HEK293 (cell line): ENCODE results near the gene SBF2.
A peak's percentile ranks its signal among the peaks of the same experiment; 100 is the strongest.

Source experiments
- CTCF ChIA-PET: fragments of 350-600 bp; formaldehyde crosslinking; extraction: SDS; loops from one replicate; lab custom pipeline; 2021; ENCODE audit warnings: antibody characterized with exemption; lab: Yijun Ruan, JAX
- POLR2A ChIA-PET: fragments of 300-600 bp; formaldehyde crosslinking; extraction: SDS; loops from one replicate; lab custom pipeline; 2020; ENCODE audit warnings: antibody characterized with exemption, inconsistent platforms; lab: Yijun Ruan, JAX
- H3K27ac ChIP-seq: fragments of 200-500 bp; sonication (Bioruptor generic); 2 replicates; pipeline ENCODE4 v1.5.1; 2014; ENCODE audit warnings: low read depth, low read length, control low read depth, inconsistent platforms; ENCODE audit errors: extremely low read depth
- H3K36me3 ChIP-seq, 2 experiments: fragments of 200-500 bp in 1 of 2; sonication (Bioruptor generic) in 1 of 2; 1 replicate in 1 of 2; 2 replicates in 1 of 2; pipeline ENCODE4 v1.5.1; 2014 to 2017; ENCODE audit warnings: inconsistent platforms in 2 of 2, low read length in 2 of 2; ENCODE audit not compliant: control insufficient read depth in 2 of 2, insufficient read depth in 1 of 2
- H3K4me1 ChIP-seq: fragments of 200-500 bp; sonication (Bioruptor generic); 2 replicates; pipeline ENCODE4 v1.5.1; 2014; ENCODE audit warnings: mild to moderate bottlenecking, low read length, inconsistent platforms; ENCODE audit not compliant: control insufficient read depth, insufficient read depth
- H3K4me3 ChIP-seq: 2 replicates; pipeline ENCODE4 v1.5.1; 2011; ENCODE audit warnings: low read depth, mild to moderate bottlenecking, control low read depth, low read length, moderate library complexity
- H3K9me3 ChIP-seq: fragments of 200-500 bp; sonication (Bioruptor generic); 2 replicates; pipeline ENCODE4 v1.5.1; 2014; ENCODE audit warnings: low read depth, low read length, inconsistent platforms; ENCODE audit not compliant: control insufficient read depth, insufficient read depth
- ELK4 ChIP-seq: IDR thresholded peaks from 2 replicates; pipeline ENCODE4 v1.6.1; 2011; ENCODE audit warnings: mild to moderate bottlenecking, low read depth, low read length, borderline replicate concordance
- GLIS1 ChIP-seq: fragments of 450-650 bp; formaldehyde crosslinking; IDR thresholded peaks from 2 replicates; pipeline ENCODE4 v1.5.1; 2016; ENCODE audit warnings: missing biosample characterization, missing genetic modification characterization
- GLIS2 ChIP-seq: fragments of 450-650 bp; formaldehyde crosslinking; IDR thresholded peaks from 2 replicates; pipeline ENCODE4 v1.5.1; 2016; ENCODE audit warnings: missing biosample characterization, missing genetic modification characterization
- HOXD13 ChIP-seq: sonication (generic); formaldehyde crosslinking; IDR thresholded peaks from 2 replicates; pipeline ENCODE4 v1.8.0; 2022; ENCODE audit warnings: missing genetic modification reagents, borderline replicate concordance
- KLF8 ChIP-seq: fragments of 450-650 bp; formaldehyde crosslinking; IDR thresholded peaks from 2 replicates; pipeline ENCODE4 v1.5.1; 2016; ENCODE audit warnings: missing biosample characterization, missing genetic modification characterization
- SETDB1 ChIP-seq: IDR thresholded peaks from one replicate; pipeline ENCODE4 v1.6.1; 2017; ENCODE audit warnings: mild to moderate bottlenecking, low read length, moderate library complexity, mixed read lengths; ENCODE audit not compliant: insufficient read length
- ZFHX2 ChIP-seq: fragments of 450-650 bp; formaldehyde crosslinking; conservative IDR thresholded peaks from 2 replicates; pipeline ENCODE4 v1.5.1; 2016; ENCODE audit warnings: missing biosample characterization, missing genetic modification characterization
- ZIC2 ChIP-seq: fragments of 450-650 bp; formaldehyde crosslinking; IDR thresholded peaks from 2 replicates; pipeline ENCODE4 v1.5.1; 2016; ENCODE audit warnings: missing biosample characterization, missing genetic modification characterization
- ZNF175 ChIP-seq: fragments of 450-650 bp; formaldehyde crosslinking; IDR thresholded peaks from 2 replicates; pipeline ENCODE4 v1.5.1; 2016; ENCODE audit warnings: missing biosample characterization, missing genetic modification characterization
- ZNF2 ChIP-seq: fragments of 450-650 bp; formaldehyde crosslinking; IDR thresholded peaks from 2 replicates; pipeline ENCODE4 v1.5.1; 2016; ENCODE audit warnings: missing biosample characterization, missing genetic modification characterization
- ZNF302 ChIP-seq: fragments of 450-650 bp; formaldehyde crosslinking; IDR thresholded peaks from 2 replicates; pipeline ENCODE4 v1.5.1; 2016; ENCODE audit warnings: missing biosample characterization, missing genetic modification characterization, low read depth
- ZNF341 ChIP-seq: fragments of 450-650 bp; formaldehyde crosslinking; IDR thresholded peaks from 2 replicates; pipeline ENCODE4; 2016; ENCODE audit warnings: low read depth, missing biosample characterization, missing genetic modification characterization
- ZNF354C ChIP-seq: fragments of 450-650 bp; formaldehyde crosslinking; IDR thresholded peaks from 2 replicates; pipeline ENCODE4 v1.5.1; 2016; ENCODE audit warnings: missing biosample characterization, missing genetic modification characterization, low read depth, borderline replicate concordance
- ZNF423 ChIP-seq: fragments of 450-650 bp; formaldehyde crosslinking; IDR thresholded peaks from 2 replicates; pipeline ENCODE4 v1.5.1; 2016; ENCODE audit warnings: missing biosample characterization, missing genetic modification characterization
- ZNF510 ChIP-seq: fragments of 450-650 bp; formaldehyde crosslinking; IDR thresholded peaks from 2 replicates; pipeline ENCODE4 v1.5.1; 2018; ENCODE audit warnings: mild to moderate bottlenecking, missing genetic modification characterization, missing biosample characterization; ENCODE audit not compliant: insufficient replicate concordance
- ZNF514 ChIP-seq: fragments of 450-650 bp; formaldehyde crosslinking; IDR thresholded peaks from 2 replicates; pipeline ENCODE4 v1.5.1; 2016; ENCODE audit warnings: missing biosample characterization, missing genetic modification characterization
- ZNF561 ChIP-seq: fragments of 450-650 bp; IDR thresholded peaks from 2 replicates; pipeline ENCODE4 v1.5.1; 2018; ENCODE audit warnings: missing biosample characterization, missing genetic modification characterization, borderline replicate concordance
- ZNF600 ChIP-seq: fragments of 450-650 bp; formaldehyde crosslinking; IDR thresholded peaks from 2 replicates; pipeline ENCODE4 v1.5.1; 2016; ENCODE audit warnings: missing biosample characterization, missing genetic modification characterization
- ZNF654 ChIP-seq: fragments of 450-650 bp; formaldehyde crosslinking; IDR thresholded peaks from 2 replicates; pipeline ENCODE4 v1.5.1; 2016; ENCODE audit warnings: low read depth, missing biosample characterization, missing genetic modification characterization
- ZNF747 ChIP-seq: fragments of 450-650 bp; formaldehyde crosslinking; IDR thresholded peaks from 2 replicates; pipeline ENCODE4 v1.5.1; 2016; ENCODE audit warnings: missing biosample characterization, missing genetic modification characterization
- ZNF768 ChIP-seq: fragments of 450-650 bp; formaldehyde crosslinking; IDR thresholded peaks from 2 replicates; pipeline ENCODE4 v1.5.1; 2018; ENCODE audit warnings: missing biosample characterization, mild to moderate bottlenecking, missing genetic modification characterization
- ZSCAN30 ChIP-seq: fragments of 450-650 bp; IDR thresholded peaks from 2 replicates; pipeline ENCODE4 v1.5.1; 2018; ENCODE audit warnings: missing biosample characterization, mild to moderate bottlenecking, missing genetic modification characterization, moderate library complexity
- ZSCAN4 ChIP-seq: fragments of 450-650 bp; formaldehyde crosslinking; IDR thresholded peaks from 2 replicates; pipeline ENCODE4 v1.5.1; 2017; ENCODE audit warnings: missing biosample characterization, missing genetic modification characterization
- ZXDB ChIP-seq: fragments of 450-650 bp; formaldehyde crosslinking; IDR thresholded peaks from 2 replicates; pipeline ENCODE4 v1.5.1; 2016; ENCODE audit warnings: missing biosample characterization, missing genetic modification characterization
- TF ChIP-seq, protein P1 (sequence below): fragments of 450-650 bp; formaldehyde crosslinking; IDR thresholded peaks from 2 replicates; pipeline ENCODE4 v1.5.1; 2016; ENCODE audit warnings: missing biosample characterization, missing genetic modification characterization
- TF ChIP-seq, protein P2 (sequence below): fragments of 450-650 bp; formaldehyde crosslinking; IDR thresholded peaks from 2 replicates; pipeline ENCODE4 v1.5.1; 2016; ENCODE audit warnings: missing biosample characterization, missing genetic modification characterization

SBF2 gene

GRCh38 chr11:9750551-9750950 is 543.5 kb downstream of the SBF2 start (continued):
- TF ChIP-seq, protein P1, sequence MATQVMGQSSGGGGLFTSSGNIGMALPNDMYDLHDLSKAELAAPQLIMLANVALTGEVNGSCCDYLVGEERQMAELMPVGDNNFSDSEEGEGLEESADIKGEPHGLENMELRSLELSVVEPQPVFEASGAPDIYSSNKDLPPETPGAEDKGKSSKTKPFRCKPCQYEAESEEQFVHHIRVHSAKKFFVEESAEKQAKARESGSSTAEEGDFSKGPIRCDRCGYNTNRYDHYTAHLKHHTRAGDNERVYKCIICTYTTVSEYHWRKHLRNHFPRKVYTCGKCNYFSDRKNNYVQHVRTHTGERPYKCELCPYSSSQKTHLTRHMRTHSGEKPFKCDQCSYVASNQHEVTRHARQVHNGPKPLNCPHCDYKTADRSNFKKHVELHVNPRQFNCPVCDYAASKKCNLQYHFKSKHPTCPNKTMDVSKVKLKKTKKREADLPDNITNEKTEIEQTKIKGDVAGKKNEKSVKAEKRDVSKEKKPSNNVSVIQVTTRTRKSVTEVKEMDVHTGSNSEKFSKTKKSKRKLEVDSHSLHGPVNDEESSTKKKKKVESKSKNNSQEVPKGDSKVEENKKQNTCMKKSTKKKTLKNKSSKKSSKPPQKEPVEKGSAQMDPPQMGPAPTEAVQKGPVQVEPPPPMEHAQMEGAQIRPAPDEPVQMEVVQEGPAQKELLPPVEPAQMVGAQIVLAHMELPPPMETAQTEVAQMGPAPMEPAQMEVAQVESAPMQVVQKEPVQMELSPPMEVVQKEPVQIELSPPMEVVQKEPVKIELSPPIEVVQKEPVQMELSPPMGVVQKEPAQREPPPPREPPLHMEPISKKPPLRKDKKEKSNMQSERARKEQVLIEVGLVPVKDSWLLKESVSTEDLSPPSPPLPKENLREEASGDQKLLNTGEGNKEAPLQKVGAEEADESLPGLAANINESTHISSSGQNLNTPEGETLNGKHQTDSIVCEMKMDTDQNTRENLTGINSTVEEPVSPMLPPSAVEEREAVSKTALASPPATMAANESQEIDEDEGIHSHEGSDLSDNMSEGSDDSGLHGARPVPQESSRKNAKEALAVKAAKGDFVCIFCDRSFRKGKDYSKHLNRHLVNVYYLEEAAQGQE (tag by site-specific recombination), result no peak
- TF ChIP-seq KLF8 (tag by site-specific recombination), result no peak
- TF ChIP-seq HOXD13 (CRISPR knock-in tag), result no peak
- TF ChIP-seq ZNF175, result no peak
- no peak for TF ChIP-seq ZNF510 (tag by site-specific recombination)
- TF ChIP-seq SETDB1, result no peak
- TF ChIP-seq ELK4, result no peak
- no peak for TF ChIP-seq ZNF600
- no peak for TF ChIP-seq ZNF354C (tag by site-specific recombination)
- TF ChIP-seq ZSCAN4 (tag by site-specific recombination), result no peak
- TF ChIP-seq ZNF2 (tag by site-specific recombination), result no peak
- TF ChIP-seq ZNF423, result no peak

GRCh38 chr11:9748361-9748970 is 545.6 kb downstream of the SBF2 start:
- H3K27ac ChIP-seq, result no peak overlapping the region

More at GRCh38 chr11:9748361-9748970, 545.6 kb downstream of the SBF2 start:
- CTCF ChIA-PET, result interaction anchor here (0.5 to 3.2 kb wide), 22 partner anchors 8 to 733 kb away, joined by 3 to 17 read pairs (median 4); no protein-coding TSS in a partner anchor
- TF ChIP-seq ZNF654, result peak; percentile 82
- peak; percentile 28; the same call in 1 of the 2 replicates for TF ChIP-seq ZFHX2 (tag by site-specific recombination)
- peak; percentile 80 for TF ChIP-seq ZNF341 (tag by site-specific recombination)
- peak; percentile 45 for TF ChIP-seq GLIS2 (tag by site-specific recombination)
- peak; percentile 56 for TF ChIP-seq ZIC2 (tag by site-specific recombination)
- no peak for TF ChIP-seq ZXDB (tag by site-specific recombination)
- TF ChIP-seq ZSCAN30 (tag by site-specific recombination), result 0 out of 2 replicates have a peak, but pooled peaks have one; percentile 10
- TF ChIP-seq ZNF302 (tag by site-specific recombination), result no peak
- TF ChIP-seq ZNF768 (tag by site-specific recombination), result peak; percentile 78; the same call in 1 of the 2 replicates
- TF ChIP-seq ZNF747 (tag by site-specific recombination), result no peak
- TF ChIP-seq GLIS1 (tag by site-specific recombination), result peak; percentile 75
- no peak for TF ChIP-seq ZNF561 (tag by site-specific recombination)
- TF ChIP-seq ZNF514 (tag by site-specific recombination), result no peak
- TF ChIP-seq, protein P2, sequence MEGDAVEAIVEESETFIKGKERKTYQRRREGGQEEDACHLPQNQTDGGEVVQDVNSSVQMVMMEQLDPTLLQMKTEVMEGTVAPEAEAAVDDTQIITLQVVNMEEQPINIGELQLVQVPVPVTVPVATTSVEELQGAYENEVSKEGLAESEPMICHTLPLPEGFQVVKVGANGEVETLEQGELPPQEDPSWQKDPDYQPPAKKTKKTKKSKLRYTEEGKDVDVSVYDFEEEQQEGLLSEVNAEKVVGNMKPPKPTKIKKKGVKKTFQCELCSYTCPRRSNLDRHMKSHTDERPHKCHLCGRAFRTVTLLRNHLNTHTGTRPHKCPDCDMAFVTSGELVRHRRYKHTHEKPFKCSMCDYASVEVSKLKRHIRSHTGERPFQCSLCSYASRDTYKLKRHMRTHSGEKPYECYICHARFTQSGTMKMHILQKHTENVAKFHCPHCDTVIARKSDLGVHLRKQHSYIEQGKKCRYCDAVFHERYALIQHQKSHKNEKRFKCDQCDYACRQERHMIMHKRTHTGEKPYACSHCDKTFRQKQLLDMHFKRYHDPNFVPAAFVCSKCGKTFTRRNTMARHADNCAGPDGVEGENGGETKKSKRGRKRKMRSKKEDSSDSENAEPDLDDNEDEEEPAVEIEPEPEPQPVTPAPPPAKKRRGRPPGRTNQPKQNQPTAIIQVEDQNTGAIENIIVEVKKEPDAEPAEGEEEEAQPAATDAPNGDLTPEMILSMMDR (tag by site-specific recombination), result peak; percentile 70; the same call in 1 of the 2 replicates
- TF ChIP-seq, all 188 proteins: peak for 9
- Histone ChIP-seq H3K4me3 (no peak overlapping the region), H3K36me3 (peaks cover 0 to 25% of the 10 kb centered on the region in 2 experiments; a peak in 1 of 3 replicates), H3K9me3 (no peaks in the 10 kb centered on the region), H3K4me1 (no peaks in the 10 kb centered on the region)
- POLR2A ChIA-PET, result interaction anchor here (0.8 to 1.4 kb wide), 2 partner anchors 173 to 288 kb away, joined by 3 to 6 read pairs; partner anchors contain the start of gene ZNF143
